ENCODE data around the gene NCKAP5.
A peak's percentile ranks its signal among the peaks of the same experiment; 100 is the strongest.

Gene NCKAP5

DNA sequence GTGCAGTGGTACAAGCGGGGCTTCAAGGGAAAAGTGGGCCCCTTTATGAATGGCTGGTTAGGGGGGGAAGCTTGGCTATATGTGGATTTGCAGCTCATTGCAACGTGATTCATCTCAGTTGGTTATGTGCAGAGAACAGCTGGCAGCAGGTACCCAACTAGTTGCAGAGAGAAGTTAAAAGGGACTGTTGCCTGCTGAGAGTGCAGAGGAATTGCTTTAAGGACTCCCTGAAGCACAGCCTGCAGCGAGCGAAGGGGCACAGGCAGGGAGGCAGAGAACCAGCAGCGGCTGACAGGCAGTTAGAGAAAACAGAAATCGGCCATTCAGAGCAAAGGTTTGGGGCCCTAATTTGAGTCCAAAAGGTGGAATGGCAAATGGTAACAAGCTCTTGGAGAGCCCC is 620.1 kb downstream of the NCKAP5 start:
- Histone ChIP-seq H3K27ac (ENCODE audit: low read depth, low read length) (no peak overlapping the region), H3K4ac (ENCODE audit: low read depth, low read length) (no peak overlapping the region), H3K14ac (ENCODE audit: low read length) (no peak overlapping the region), H3K27me3 (ENCODE audit: insufficient read depth, low read length) (no peaks in the 10 kb centered on the region), H3K79me2 (ENCODE audit: control insufficient read depth, insufficient read depth, low read length, poor library complexity) (no peaks in the 10 kb centered on the region), H2BK120ac (ENCODE audit: insufficient read depth, low read length, poor library complexity) (no peak overlapping the region), H3K79me1 (ENCODE audit: low read length) (no peaks in the 10 kb centered on the region), H2AFZ (ENCODE audit: insufficient read depth, low read length, poor library complexity) (no peak overlapping the region), H2BK5ac (ENCODE audit: low read depth, low read length, poor library complexity) (no peak overlapping the region), H3K18ac (ENCODE audit: low read length) (no peak overlapping the region), H3K9ac (ENCODE audit: low read length) (no peak overlapping the region), H3K4me3 (ENCODE audit: low read depth, low read length) (no peak overlapping the region), H3K9me3 (ENCODE audit: insufficient read depth, low read depth, low read length) (no peaks in the 10 kb centered on the region), H4K12ac (ENCODE audit: low read depth, low read length) (no peak overlapping the region), H3K4me2 (ENCODE audit: low read length) (no peak overlapping the region), H3K36me3 (ENCODE audit: control insufficient read depth in 1 of 2, insufficient read depth in 2 of 2, low read length in 2 of 2) (no peaks in the 10 kb centered on the region), H3K4me1 (ENCODE audit: control insufficient read depth in 1 of 2, insufficient read depth in 2 of 2, low read length in 2 of 2) (no peaks in the 10 kb centered on the region), H2BK12ac (ENCODE audit: low read length) (no peak overlapping the region), H3K23ac (ENCODE audit: low read length) (no peak overlapping the region), H2AK5ac (ENCODE audit: low read length) (no peak overlapping the region), H4K91ac (ENCODE audit: low read depth, low read length) (no peak overlapping the region), H4K8ac (ENCODE audit: low read depth, low read length) (no peak overlapping the region)
- no CpG with 5 or more reads among the region's 6 CpGs for WGBS (ENCODE audit: extremely low coverage, insufficient coverage, insufficient read length)
- no peak for DNase-seq

DNA sequence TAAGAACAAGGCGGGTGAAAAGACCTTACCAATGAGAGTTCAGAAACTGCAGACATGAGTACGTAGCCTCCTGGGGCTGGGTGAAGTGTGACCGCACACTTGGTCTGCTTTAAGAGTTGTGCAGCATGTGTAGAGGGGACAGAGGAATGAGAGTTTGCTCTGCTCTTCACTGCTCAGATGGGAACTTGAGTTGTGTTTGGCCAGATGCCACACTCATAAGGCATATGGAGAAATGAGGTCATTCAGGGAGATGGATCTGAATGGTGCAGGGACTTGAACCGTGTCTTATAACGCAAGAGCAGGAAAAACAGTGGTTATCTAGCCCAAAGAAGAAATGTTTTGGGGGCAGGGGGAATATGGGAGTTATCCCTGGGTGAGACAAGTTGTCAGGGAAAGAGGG is 624.4 kb downstream of the NCKAP5 start:
- no peak overlapping the region for H3K18ac ChIP-seq (ENCODE audit: low read length)
- no peak overlapping the region for H2BK12ac ChIP-seq (ENCODE audit: low read length)
- no peak overlapping the region for H3K9ac ChIP-seq (ENCODE audit: low read length)
- H3K14ac ChIP-seq (ENCODE audit: low read length), result no peak overlapping the region
- no peak overlapping the region for H3K27ac ChIP-seq (ENCODE audit: low read depth, low read length)
- no peak for DNase-seq
- H3K27me3 ChIP-seq (ENCODE audit: insufficient read depth, low read length), result no peaks in the 10 kb centered on the region
- no peak overlapping the region for H2BK5ac ChIP-seq (ENCODE audit: low read depth, low read length, poor library complexity)
- H3K4ac ChIP-seq (ENCODE audit: low read depth, low read length), result no peak overlapping the region
- H3K4me2 ChIP-seq (ENCODE audit: low read length), result no peak overlapping the region
- H3K9me3 ChIP-seq (ENCODE audit: insufficient read depth, low read depth, low read length), result no peaks in the 10 kb centered on the region
- no peak overlapping the region for H4K91ac ChIP-seq (ENCODE audit: low read depth, low read length)
- no peak overlapping the region for H4K8ac ChIP-seq (ENCODE audit: low read depth, low read length)
- no peak overlapping the region for H2AK5ac ChIP-seq (ENCODE audit: low read length)
- WGBS (ENCODE audit: extremely low coverage, insufficient coverage, insufficient read length), result no CpG with 5 or more reads among the region's 5 CpGs
- no peaks in the 10 kb centered on the region for H3K4me1 ChIP-seq (ENCODE audit: control insufficient read depth in 1 of 2, insufficient read depth in 2 of 2, low read length in 2 of 2)
- no peaks in the 10 kb centered on the region for H3K36me3 ChIP-seq (ENCODE audit: control insufficient read depth in 1 of 2, insufficient read depth in 2 of 2, low read length in 2 of 2)
- H3K4me3 ChIP-seq (ENCODE audit: low read depth, low read length), result no peak overlapping the region
- no peaks in the 10 kb centered on the region for H3K79me1 ChIP-seq (ENCODE audit: low read length)
- no peak overlapping the region for H2AFZ ChIP-seq (ENCODE audit: insufficient read depth, low read length, poor library complexity)
- no peak overlapping the region for H3K23ac ChIP-seq (ENCODE audit: low read length)
- H4K12ac ChIP-seq (ENCODE audit: low read depth, low read length), result no peak overlapping the region
- H2BK120ac ChIP-seq (ENCODE audit: insufficient read depth, low read length, poor library complexity), result no peak overlapping the region
- no peaks in the 10 kb centered on the region for H3K79me2 ChIP-seq (ENCODE audit: control insufficient read depth, insufficient read depth, low read length, poor library complexity)

DNA sequence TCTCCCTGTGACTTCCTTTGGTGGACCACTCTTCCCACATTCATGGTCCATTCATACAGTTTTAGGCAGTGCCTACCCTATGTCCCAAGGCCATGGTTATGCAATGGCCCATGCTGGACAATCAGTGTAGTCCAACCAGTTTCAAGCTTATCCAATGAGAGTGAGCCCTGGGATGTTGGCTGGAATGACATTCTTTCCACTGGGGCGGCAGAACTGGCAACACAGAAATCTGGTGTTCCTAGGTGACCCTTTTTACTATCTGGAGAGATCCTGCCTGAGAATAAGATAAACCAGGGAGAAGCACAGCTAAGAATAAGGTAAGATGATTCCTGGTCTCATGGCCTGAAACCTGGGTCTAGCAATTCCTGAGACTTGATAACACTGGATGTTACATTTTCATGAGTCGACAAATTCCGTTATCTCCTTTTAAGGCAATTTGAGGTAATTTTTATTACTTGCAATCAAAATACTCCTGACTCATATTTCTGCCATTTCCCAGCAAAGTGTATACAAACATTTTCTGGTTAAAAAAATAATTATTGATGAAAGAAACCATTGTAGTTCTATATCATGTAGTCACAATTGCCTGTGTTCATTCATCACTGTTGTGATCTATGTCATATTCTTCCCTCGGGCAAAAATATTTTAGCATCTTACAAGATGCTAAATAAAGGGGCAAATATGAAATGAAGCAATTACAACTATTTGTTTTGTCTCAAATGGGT is 626.8 kb downstream of the NCKAP5 start:
- no peak overlapping the region for H4K8ac ChIP-seq (ENCODE audit: low read depth, low read length)
- no peak overlapping the region for H3K4me2 ChIP-seq (ENCODE audit: low read length)
- H2AK5ac ChIP-seq (ENCODE audit: low read length), result no peak overlapping the region
- no peak overlapping the region for H2BK12ac ChIP-seq (ENCODE audit: low read length)
- no peak overlapping the region for H4K91ac ChIP-seq (ENCODE audit: low read depth, low read length)
- H3K27ac ChIP-seq (ENCODE audit: low read depth, low read length), result no peak overlapping the region
- H3K36me3 ChIP-seq (ENCODE audit: control insufficient read depth in 1 of 2, insufficient read depth in 2 of 2, low read length in 2 of 2), result no peaks in the 10 kb centered on the region
- no peak overlapping the region for H3K23ac ChIP-seq (ENCODE audit: low read length)
- no peak overlapping the region for H2AFZ ChIP-seq (ENCODE audit: insufficient read depth, low read length, poor library complexity)
- no peaks in the 10 kb centered on the region for H3K4me1 ChIP-seq (ENCODE audit: control insufficient read depth in 1 of 2, insufficient read depth in 2 of 2, low read length in 2 of 2)
- H3K79me2 ChIP-seq (ENCODE audit: control insufficient read depth, insufficient read depth, low read length, poor library complexity), result no peaks in the 10 kb centered on the region
- WGBS (ENCODE audit: extremely low coverage, insufficient coverage, insufficient read length), result no CpG with 5 or more reads among the region's 4 CpGs
- H3K4me3 ChIP-seq (ENCODE audit: low read depth, low read length), result no peak overlapping the region
- no peaks in the 10 kb centered on the region for H3K79me1 ChIP-seq (ENCODE audit: low read length)
- DNase-seq, result peak in 1 of 2 donors; percentile 7
- no peak overlapping the region for H4K12ac ChIP-seq (ENCODE audit: low read depth, low read length)
- no peak overlapping the region for H3K4ac ChIP-seq (ENCODE audit: low read depth, low read length)
- no peak overlapping the region for H2BK5ac ChIP-seq (ENCODE audit: low read depth, low read length, poor library complexity)
- no peaks in the 10 kb centered on the region for H3K27me3 ChIP-seq (ENCODE audit: insufficient read depth, low read length)
- no peak overlapping the region for H3K9ac ChIP-seq (ENCODE audit: low read length)
- H3K18ac ChIP-seq (ENCODE audit: low read length), result no peak overlapping the region
- H3K9me3 ChIP-seq (ENCODE audit: insufficient read depth, low read depth, low read length), result no peaks in the 10 kb centered on the region
- no peak overlapping the region for H2BK120ac ChIP-seq (ENCODE audit: insufficient read depth, low read length, poor library complexity)
- H3K14ac ChIP-seq (ENCODE audit: low read length), result no peak overlapping the region

DNA sequence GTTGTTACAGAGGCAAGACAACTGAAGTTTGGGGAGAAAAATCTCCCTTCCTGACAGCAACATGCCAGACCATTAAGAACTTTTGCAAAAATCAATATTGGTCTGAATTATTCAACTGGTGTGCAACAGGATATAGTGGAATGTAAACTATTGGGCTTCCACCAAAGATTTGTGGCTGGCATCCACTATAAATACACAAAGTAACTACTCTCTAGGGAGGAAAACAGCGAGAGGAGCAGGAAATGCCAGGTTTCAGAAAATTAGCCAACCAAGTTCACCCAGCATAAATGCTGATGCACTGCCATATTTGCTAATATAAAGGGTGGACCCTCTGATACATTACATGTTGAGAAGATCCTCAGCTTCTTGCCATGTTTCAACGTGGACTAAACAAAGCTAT is 630.6 kb downstream of the NCKAP5 start:
- Histone ChIP-seq H3K4me1 (ENCODE audit: control insufficient read depth in 1 of 2, insufficient read depth in 2 of 2, low read length in 2 of 2) (no peaks in the 10 kb centered on the region), H4K12ac (ENCODE audit: low read depth, low read length) (no peak overlapping the region), H3K79me1 (ENCODE audit: low read length) (no peaks in the 10 kb centered on the region), H2BK120ac (ENCODE audit: insufficient read depth, low read length, poor library complexity) (no peak overlapping the region), H2AFZ (ENCODE audit: insufficient read depth, low read length, poor library complexity) (no peak overlapping the region), H3K4ac (ENCODE audit: low read depth, low read length) (no peak overlapping the region), H4K8ac (ENCODE audit: low read depth, low read length) (no peak overlapping the region), H3K18ac (ENCODE audit: low read length) (no peak overlapping the region), H3K9ac (ENCODE audit: low read length) (no peak overlapping the region), H2BK5ac (ENCODE audit: low read depth, low read length, poor library complexity) (no peak overlapping the region), H3K79me2 (ENCODE audit: control insufficient read depth, insufficient read depth, low read length, poor library complexity) (no peaks in the 10 kb centered on the region), H2BK12ac (ENCODE audit: low read length) (no peak overlapping the region), H3K36me3 (ENCODE audit: control insufficient read depth in 1 of 2, insufficient read depth in 2 of 2, low read length in 2 of 2) (no peaks in the 10 kb centered on the region), H3K27ac (ENCODE audit: low read depth, low read length) (no peak overlapping the region), H3K27me3 (ENCODE audit: insufficient read depth, low read length) (no peaks in the 10 kb centered on the region), H3K4me2 (ENCODE audit: low read length) (no peak overlapping the region), H4K91ac (ENCODE audit: low read depth, low read length) (no peak overlapping the region), H3K14ac (ENCODE audit: low read length) (no peak overlapping the region), H3K23ac (ENCODE audit: low read length) (no peak overlapping the region), H3K4me3 (ENCODE audit: low read depth, low read length) (no peak overlapping the region), H3K9me3 (ENCODE audit: insufficient read depth, low read depth, low read length) (peaks cover 3% of the 10 kb centered on the region), H2AK5ac (ENCODE audit: low read length) (no peak overlapping the region)
- DNase-seq, result no peak
- WGBS (ENCODE audit: extremely low coverage, insufficient coverage, insufficient read length), result no CpG with 5 or more reads among the region's 2 CpGs
